Skin epidermis (tissue), 12 donors: ENCODE results near the gene ZFAND3.

ENCODE experiments used
- H3K27ac ChIP-seq, 21 experiments: fragments of 200-600 bp; sonication (generic) in 11 of 21; one replicate each; pipeline ENCODE4 v1.5.0; 2020; ENCODE audit warnings: mild to moderate bottlenecking in 3 of 21, inconsistent platforms in 2 of 21, moderate library complexity in 2 of 21
- H3K4me3 ChIP-seq, 7 experiments: fragments of 200-600 bp; sonication (generic) in 2 of 7; one replicate each; pipeline ENCODE4 v1.5.0; 2020; ENCODE audit warnings: inconsistent platforms in 2 of 7, mild to moderate bottlenecking in 2 of 7, moderate library complexity in 1 of 7

The ZFAND3 gene

DNA sequence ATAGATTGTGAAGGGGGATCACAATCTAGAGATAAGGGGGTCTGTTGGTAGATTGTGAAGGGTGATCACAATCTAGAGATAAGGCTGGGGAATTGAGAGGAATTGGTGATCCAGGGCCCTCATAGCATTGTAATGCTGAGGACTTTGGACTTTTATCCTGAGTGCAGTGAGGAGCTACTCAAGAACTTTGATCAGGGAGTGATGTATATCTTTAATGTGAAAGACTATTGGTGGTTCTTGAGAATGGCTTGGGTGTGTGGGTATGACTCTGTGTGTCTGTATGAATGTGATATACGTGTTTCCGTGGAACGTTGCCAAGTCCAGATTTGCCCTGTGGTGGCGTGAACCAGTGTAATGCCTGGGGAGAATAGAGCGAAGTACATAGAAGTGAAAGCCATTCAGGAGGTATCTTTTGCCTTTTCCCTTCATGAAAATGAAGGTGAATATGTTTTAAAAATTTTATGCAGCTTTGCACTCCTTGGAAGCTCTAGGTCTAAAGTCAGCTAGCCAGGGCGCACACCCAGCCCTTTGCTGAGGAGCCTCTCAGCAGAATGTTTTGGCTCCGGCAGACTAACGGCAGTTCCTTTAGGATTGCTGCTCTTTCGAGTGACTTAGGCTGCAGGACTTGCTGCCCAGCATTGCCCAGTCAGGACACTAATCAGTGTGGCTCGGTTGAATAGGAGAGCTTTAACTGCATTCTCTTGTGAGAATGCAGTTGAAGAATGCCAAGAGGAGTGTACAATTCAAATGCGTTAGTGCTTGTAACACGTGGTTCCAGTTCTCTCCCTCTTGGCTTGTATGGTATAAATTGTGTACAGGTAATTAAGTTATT, 3.5 kb downstream of the ZFAND3 start:
- Histone ChIP-seq H3K4me3 (no peak overlapping the region), H3K27ac (peak overlapping the region in 2 of 21 experiments; percentile 11 to 34)

DNA sequence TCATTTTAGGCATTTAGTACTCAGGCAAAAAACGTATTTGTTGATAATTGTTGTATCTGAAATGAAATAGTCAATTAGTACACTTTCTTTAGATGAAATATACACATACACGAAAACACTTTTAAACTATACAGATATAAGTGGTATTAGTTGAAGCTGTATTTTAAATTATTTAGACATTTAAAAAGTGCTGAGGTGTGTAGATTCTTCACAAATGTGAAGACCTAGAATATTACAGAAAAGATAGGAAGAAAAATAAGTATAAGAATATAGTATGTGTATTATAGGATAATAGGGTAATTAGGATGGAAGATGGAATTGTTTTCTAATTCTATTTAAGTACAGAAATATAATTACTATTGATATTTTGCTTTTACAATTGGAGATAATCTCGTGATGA, 4.6 kb downstream of the ZFAND3 start:
- no peak overlapping the region for H3K4me3 ChIP-seq

DNA sequence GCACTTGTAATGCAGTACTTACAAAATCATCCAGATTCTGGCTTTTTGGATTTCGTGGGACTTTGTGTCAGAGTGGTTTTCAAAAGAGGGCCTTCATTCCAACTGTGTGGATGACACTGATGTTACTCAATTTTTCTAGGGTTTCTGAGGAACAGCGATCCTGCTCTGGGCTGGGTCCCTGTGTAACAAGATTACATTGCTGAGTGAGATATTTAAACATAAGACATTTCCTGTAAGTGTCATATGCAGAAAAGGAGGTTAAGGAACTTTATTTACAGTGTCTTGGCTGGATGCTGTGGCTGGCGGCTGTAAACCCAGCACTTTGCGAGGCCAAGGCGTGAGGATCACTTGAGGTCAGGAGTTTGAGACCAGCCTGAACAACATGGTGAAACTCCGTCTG, 6.7 kb downstream of the ZFAND3 start:
- H3K27ac ChIP-seq: peak overlapping the region in 1 of 21 experiments; percentile 13
- no peak overlapping the region for H3K4me3 ChIP-seq

More for the DNA sequence above, 4.6 kb downstream of the ZFAND3 start:
- H3K27ac ChIP-seq: no peak overlapping the region

DNA sequence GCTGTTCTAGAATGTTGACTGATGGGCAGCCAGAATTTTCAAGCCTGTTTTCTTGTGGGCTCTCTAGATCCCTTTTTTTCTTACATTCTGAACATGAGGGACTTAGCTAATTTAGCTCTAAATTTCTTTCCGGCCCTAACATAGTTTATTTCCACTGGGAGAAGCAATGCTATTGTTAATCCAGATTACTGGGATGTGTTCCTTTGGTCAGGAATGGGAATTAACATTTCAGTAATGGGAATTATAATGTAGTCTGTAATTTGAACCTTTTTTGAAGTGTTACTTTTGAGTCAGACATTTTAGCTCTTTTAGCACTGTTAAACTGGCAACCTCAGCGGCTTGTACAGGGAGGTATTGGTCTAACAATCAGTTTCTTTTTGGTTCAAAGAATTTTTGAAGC, 7.5 kb downstream of the ZFAND3 start:
- Histone ChIP-seq H3K4me3 (no peak overlapping the region), H3K27ac (peak overlapping the region in 1 of 21 experiments; percentile 42)

DNA sequence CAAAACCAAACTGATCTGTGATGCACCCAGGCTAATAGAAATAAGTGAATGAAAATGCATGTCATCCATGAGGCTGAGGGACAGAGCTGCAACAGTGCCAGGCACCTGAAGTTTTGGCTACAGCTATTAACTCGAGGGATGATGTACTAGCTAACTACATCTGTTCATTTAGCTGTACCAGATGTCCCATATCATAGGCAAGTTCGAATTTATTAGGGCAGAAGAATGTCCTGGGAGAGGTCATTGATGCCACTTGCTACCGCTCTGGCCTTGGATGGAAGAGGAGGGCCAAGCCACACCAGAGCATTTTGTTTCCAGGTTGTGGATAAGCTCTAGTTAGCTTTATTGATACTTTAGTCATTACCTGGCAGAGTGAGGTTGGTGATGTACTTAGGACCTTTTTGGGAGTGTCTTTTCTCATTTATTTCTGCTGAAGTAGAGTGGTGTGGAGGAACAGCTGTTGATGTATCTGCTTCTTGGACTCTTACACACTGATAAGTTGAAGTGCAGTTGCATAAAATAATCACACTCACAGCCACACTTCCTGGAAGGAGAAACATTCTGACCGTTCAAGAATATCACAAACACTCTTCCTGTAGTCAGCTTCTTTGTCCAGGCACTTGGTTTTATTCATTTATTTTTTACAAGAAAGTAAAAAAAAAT, 8.2 kb downstream of the ZFAND3 start:
- no peak overlapping the region for H3K4me3 ChIP-seq
- peak overlapping the region in 1 of 21 experiments; percentile 20 for H3K27ac ChIP-seq

DNA sequence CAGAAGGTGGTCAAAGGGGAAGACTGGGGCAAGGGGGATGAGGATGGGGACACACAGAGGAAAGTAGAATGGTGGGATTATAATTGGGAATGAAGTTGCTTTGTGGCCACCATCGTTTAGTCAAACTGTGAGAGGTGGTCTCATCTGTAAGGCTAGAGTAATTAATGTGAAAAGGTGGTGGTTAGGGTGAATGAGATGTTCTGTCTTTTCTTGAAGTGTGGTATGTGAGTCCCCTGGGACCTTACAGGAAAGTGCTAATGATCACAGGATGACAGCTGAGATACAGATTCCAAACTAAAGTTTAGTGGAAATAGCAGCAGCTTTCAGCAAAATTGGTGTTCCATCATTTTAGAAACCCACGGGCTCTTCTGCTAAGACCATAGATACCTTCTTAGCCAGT, 10.7 kb downstream of the ZFAND3 start:
- no peak overlapping the region for H3K27ac ChIP-seq
- no peak overlapping the region for H3K4me3 ChIP-seq

DNA sequence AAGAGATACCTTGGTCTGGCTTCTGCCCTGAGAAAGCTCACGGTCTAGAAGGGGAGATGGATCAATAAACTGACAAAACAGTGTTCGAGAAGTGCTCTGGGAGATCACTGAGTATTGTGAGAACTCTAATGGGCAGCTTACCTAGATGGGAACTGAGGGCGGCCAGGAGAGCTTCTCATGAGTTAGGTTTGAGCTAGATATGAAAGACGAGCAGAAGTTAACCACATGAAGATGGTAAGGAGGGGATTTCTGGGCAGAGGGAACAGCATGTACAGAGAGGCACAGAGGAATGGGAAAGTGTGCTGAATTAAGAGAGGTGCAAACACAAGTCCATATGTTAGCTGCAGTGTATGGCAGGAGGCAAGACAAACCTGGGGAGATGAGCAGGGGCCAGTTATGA, 11.9 kb downstream of the ZFAND3 start:
- Histone ChIP-seq H3K4me3 (no peak overlapping the region), H3K27ac (no peak overlapping the region)

DNA sequence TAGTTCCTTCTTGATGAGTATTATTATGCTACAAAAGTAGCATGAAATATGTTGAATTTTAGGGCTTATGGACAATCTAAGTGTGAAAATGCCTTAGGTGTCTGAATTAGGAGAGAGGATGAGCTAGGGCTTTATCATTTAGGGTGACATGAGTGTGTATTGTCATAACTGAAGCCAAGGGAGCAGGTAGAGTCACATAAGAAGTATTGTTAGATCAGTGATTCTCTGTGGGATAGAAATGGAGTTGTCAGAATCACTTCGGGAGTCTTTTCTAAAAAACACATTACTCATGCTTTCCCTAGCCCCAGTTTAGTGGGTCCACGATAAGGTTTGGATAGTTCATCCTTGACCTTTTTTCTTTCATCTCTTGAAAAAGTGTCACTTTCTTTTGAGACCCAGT, 16.4 kb downstream of the ZFAND3 start:
- H3K4me3 ChIP-seq: no peak overlapping the region
- no peak overlapping the region for H3K27ac ChIP-seq

DNA sequence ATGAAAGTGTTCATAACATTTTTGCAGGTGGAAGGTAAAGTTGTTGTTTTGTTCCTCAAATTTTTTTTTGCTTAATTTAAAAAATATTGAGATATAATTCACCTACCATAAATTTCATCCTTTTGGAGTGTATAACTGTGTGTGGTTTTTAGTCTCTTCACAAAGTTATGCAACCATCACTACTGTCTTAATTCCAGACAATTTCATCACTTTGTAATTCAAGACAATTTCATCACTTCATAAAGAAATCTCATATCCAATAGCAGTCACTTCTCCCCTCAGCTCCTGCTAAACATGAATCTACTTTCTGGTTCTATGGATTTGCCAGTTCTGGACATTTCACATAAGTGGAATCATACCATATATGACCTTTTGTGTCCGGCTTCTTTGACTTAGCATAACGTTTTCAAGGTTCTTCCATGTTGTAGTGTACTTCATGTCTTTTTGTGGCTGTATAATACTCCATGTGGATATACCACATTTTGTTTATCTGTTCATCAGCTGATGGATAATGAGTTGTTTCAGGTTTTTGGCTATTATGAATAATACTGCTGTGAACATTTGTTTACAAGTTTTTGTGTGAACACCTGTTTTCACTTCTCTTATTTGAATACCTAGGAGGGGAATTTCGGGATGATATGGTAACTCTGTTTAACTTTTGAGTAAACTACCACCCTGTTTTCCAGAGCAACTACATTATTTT, 18.8 kb downstream of the ZFAND3 start:
- no peak overlapping the region for H3K4me3 ChIP-seq

DNA sequence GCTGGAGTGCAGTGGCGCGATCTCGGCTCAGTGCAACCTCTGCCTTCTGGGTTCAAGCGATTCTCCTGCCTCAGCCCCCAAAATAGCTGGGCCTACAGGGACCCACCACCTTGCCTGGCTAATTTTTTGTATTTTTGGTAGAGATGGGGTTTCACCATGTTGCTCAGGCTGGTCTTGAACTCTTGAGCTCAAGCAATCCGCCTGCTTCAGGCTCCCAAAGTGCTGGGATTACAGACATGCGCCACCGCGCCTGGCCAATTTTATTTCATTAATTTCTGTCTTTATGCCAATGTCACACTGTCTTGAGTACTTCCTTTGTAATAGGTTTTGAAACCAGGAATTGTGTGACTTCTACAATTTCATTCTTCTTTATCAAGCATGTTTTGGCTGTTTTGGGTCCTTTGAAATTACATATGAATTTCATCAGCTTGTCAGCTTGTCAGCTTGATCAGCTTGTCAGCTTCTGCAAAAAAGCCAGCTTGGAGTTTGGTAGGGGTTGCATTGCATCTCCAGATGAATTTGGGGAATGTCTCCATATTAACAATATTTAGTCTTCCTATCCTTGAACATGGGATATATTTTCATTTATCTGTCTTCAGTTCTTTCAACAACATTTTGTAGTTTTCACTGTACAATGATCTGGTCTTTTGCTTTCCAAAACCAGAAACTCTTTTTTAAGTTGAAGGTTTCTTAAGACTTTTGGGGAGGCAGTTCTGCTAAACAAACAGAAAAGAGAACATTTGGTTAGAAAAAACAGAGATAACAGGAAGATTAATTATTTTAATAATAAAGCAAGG, 20.8 kb downstream of the ZFAND3 start:
- no peak overlapping the region for H3K27ac ChIP-seq

More for the DNA sequence above, 18.8 kb downstream of the ZFAND3 start:
- no peak overlapping the region for H3K27ac ChIP-seq

DNA sequence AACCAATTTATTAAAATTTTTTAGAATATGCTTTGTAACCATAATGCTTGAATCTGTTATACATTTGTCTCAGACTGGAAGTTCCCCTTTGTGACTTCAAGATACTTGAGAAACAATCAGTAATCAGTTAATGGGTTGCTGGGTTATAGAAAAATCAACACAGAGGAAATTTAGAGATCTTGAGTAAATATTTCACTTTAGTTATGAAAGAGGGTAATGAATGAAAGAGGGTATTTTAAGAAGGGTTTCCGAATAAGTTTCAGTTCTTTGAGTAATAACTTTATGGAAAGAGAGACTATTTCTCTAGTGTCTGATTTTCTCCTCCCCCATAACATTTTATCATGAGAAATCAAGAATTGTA, 21.4 kb downstream of the ZFAND3 start:
- Histone ChIP-seq H3K27ac (no peak overlapping the region), H3K4me3 (no peak overlapping the region)

More for the DNA sequence above, 20.8 kb downstream of the ZFAND3 start:
- no peak overlapping the region for H3K4me3 ChIP-seq

DNA sequence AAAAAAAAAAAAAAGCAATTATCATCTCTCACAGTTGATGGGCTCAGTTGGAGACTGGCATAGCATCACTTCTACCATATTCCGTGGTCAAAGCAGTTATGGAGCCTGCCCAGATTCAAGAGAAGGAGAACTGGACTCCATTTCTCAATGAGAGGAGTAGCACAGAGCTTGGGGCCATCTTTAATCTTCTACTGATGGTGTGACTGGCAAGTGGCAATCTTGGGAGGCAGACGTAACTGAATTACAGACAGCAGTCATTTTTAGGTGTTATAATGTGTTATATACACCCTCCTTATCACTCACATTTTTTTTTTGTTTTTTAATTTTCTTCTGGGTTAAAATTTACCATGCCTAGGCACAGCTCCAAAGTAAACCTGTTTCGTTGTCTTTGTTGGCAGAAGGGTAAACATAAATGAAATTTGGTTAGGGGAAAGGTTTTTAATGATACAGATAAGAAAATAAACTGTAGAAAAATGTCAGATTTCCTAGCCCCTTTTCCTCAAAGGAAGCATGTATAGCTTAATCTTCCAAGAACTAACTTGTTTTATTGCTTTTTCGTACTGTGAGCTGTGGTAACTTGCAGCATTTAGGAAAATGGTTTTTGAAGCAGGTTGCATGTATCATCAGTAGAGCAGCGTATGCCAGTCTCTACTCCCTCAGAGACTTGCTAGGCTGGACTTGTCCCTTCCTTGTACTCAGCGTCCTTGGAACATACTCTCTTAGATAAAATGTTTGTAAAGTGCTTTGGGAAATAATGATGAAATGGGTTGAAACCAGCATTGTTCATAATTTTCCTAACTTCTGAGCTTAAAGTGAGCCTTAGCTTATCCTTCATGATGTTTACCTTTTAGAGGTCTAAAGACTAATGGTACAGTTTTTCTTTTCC, 25.7 kb downstream of the ZFAND3 start:
- no peak overlapping the region for H3K27ac ChIP-seq

DNA sequence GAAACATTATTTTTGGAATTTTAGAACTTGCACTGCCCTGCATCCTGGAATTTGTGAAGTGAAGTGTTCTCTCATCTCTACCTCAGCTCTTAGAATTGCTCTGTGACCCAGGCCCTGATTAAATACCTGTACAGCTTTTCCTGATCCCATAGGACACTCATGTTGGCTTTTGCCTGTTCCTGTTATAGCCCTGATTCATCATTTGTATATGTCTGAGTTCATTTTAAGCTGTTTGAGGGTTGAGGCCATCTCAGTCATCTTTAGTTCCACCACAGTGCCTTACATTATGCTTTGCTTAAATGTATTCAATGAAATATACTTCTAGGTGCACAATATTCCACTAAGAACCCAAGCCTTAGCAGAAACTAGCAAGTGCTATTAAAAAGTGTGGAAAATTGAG, 26.4 kb downstream of the ZFAND3 start:
- Histone ChIP-seq H3K27ac (peak overlapping the region in 1 of 21 experiments; percentile 29), H3K4me3 (no peak overlapping the region)

More for the DNA sequence above, 25.7 kb downstream of the ZFAND3 start:
- no peak overlapping the region for H3K4me3 ChIP-seq

DNA sequence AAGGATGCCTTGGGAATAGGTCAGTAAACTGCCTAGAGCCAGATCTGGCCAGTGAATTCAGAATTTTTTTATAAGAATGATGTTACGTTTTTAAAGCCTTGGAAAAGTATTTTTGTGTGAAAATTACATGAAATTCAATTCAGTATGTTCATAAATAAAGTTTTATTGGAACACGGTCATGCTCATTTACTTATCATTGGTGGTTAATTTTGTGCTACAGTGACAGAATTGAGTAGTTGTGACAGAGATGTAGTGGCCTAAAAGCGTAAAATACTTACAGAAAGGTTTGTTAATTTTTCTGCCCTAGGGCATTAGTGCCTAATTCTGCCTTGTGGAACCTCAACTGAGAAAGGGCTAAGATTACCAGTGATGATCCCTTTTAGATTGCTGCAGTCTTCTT, 28.2 kb downstream of the ZFAND3 start:
- H3K27ac ChIP-seq: no peak overlapping the region
- no peak overlapping the region for H3K4me3 ChIP-seq

DNA sequence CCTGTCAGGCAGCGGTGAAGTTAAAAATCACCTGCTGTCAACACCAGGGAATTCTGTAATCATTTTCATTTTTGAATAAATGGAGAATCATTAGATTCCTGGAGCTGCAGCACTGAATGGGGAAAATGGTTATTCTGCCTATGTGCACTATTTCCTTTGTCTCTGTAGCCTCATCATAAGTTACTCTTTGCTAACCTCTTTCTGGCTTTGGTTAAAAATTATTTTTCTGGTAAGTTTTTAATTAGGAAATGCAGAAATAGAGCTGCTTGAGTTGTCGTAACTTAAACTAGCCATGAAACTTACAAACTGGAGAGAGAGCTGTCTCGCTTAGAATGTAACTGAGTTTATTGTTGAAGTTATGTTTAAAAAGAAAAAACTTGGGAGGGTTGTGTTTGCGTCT, 28.8 kb downstream of the ZFAND3 start:
- H3K4me3 ChIP-seq: no peak overlapping the region
- no peak overlapping the region for H3K27ac ChIP-seq

DNA sequence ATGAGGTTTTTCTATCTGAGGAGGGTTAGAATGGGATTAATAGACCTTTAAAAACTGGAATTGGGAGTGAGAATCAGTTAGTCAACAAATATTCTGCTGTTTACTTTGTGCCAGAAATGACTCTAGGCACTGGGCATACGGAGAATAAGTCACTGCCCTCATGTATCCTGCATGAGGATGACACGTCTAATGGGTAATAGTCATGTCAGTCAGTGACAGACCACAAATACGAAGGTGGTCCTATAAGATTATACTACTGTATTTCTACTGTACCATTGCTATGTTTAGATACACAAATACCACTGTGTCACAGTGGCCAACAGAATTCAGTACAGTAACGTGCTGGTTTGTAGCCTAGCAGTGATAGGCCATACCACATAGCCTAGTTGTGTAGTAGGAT, 30.7 kb downstream of the ZFAND3 start:
- Histone ChIP-seq H3K4me3 (no peak overlapping the region), H3K27ac (no peak overlapping the region)

DNA sequence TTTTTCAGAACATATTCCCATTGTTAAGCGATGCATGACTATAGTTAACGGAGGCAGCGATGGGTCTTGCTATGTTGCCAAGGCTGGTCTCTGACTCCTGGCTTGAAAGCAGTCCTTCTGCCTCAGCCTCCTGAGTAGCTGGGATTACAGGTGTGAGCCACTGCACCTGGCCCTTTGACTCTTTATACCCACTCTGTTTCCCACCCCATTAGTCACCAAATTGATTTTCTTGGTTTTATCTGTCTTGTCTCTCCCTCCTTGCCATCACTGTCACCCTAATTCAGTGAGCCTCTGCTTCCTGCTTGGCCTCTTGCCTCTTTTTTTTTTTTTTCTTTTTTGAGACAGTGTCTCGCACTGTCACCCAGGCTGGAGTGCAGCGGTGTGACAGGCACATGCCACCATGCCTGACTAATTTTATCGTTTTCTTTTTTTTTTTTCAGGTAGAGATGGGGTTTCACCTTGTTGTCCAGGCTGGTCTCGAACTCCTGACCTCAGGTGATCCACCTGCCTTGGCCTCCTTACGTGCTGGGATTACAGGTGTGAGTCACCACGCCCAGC, 31.3 kb downstream of the ZFAND3 start:
- no peak overlapping the region for H3K27ac ChIP-seq

DNA sequence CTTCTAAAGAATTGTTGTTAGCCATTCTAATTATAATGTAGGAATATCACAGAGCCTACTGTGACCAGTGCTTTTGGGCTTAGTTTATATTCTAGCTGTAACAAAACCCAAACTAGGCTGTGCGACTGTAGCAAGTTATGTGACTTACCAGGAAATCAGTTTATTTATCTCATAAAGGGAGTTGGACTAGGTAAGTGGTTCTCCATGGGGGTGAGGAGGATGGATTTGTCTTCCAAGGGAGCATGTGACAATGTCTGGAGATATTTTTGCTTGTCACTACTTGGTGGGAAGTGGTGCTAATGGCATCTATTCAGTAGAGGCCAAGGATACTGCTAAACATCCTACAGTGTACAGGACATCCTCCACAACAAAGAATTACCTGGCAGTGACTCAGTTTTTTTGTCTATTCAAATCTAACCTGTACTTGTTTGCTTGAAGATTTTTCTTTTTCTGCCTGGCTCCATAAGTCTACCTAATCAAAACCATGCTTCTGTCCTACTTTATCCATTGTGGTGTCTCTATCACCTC, 32.5 kb downstream of the ZFAND3 start:
- no peak overlapping the region for H3K4me3 ChIP-seq

More for the DNA sequence above, 31.3 kb downstream of the ZFAND3 start:
- H3K4me3 ChIP-seq: no peak overlapping the region

More for the DNA sequence above, 32.5 kb downstream of the ZFAND3 start:
- no peak overlapping the region for H3K27ac ChIP-seq
